Medulla oblongata (tissue), 1 donor: ENCODE results near the gene IMPA2.
A peak's percentile ranks its signal among the peaks of the same experiment; 100 is the strongest.
"Not testable (repeated sequence)": the region's sequence is repeated elsewhere in the genome, so short reads cannot be mapped to it uniquely, and the experiment has no call there.

Source experiments
- DNase-seq: peaks from one replicate; pipeline ENCODE4 v3.0.0-alpha.2; 2015; ENCODE audit errors: extremely low spot score

Gene IMPA2

DNA sequence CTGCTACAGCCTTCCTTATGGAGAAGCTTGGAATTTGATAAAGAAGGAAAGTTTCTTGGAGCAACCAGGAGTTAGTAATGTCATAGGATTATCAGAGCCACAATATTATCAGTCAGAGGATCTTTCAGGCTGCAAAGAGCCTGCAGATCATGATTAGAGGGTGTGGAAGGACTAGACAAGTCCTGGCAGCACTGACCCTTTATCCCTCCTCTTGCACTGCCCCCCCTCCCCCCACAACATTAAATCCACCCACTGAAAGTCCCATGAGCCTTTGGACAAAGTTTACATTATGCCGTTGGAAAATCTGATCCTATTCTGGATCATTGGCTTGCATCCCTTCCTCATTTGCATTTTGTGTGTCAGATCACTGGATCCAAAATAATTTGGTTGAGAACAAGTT, 18.7 kb upstream of the IMPA2 start:
- DNase-seq, result no peak

DNA sequence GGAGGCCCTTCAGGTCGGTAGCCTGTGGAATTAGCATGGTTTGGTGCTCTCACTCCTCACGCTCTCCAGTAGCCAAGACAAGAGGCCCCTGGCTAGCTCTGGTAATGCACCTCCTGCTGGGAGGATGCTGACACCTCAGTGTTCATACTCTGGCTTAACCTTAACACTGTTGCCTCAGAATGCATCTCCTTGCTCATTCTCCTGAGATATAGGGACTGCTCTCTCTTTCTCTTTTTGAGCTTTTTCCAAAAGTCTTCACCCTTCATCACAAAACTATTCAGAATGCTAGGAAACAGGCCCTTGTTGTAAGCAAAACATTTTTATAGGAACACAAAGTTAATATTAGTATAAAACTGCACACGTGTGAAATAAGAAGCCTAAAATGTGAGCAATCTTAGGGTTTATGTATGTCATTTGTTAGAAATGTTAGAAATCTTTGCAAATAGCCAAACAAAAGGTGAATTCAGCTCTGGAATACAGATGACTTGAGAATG, 17.3 kb upstream of the IMPA2 start:
- DNase-seq, result no peak

DNA sequence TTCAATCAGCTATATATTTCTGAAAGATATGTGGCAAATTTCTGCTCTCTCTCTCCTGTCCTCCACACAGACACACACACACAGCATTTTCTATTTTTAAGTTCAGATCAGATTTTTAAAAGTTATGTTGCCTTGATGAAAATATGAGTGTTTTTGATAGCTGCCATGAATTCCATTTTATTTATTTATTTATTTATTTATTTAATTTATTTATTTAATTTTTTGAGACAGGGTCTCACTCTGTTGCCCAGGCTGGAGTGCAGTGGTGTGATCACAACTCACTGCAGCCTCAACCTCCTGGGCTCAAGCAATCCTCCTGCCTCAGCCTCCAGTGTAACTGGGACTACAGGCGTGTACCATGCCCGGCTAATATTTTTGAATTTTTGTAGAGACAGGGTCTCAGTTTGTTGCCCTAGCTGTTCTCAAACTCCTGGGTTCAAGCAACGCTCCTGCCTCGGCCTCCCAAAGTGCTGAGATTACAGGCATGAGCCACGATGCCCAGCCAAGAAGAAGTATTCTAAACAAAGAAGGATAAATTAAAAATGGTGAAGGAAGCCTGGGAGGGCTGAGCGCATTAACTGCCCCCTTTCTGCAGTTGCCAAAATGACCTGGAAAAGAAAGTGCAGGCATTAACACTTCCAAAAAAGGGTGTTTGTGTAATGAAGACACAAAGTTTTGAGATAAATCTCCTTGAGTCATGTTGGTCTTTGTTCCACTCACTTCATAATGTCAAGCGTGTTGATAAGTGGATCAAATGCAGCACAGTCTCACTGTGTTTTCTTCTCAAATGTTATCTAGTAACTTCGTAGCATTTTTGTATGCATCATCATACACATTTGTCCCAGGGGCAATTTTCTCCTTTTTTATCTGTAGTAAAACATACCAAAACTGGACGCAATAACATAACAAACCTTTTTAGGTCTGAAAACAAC, 11.1 kb upstream of the IMPA2 start:
- DNase-seq, result no peak

DNA sequence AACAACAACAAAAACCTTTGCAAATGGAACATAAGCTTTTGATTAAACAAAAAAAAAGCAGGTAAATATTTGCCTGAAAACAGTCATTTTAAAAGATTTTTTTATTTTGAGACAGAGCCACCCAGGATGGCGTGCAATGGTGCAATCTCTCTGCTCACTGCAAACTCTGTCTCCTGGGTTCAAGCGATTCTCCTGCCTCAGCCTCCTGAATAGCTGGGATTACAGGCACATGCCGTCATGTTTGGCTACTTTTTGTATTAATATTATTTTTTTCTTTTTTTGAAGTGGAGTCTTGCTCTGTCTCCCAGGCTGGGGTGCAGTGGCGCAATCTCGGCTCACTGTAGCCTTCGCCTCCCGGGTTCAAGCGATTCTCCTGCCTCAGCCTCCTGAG, 10.5 kb upstream of the IMPA2 start:
- DNase-seq, result not testable (repeated sequence)

DNA sequence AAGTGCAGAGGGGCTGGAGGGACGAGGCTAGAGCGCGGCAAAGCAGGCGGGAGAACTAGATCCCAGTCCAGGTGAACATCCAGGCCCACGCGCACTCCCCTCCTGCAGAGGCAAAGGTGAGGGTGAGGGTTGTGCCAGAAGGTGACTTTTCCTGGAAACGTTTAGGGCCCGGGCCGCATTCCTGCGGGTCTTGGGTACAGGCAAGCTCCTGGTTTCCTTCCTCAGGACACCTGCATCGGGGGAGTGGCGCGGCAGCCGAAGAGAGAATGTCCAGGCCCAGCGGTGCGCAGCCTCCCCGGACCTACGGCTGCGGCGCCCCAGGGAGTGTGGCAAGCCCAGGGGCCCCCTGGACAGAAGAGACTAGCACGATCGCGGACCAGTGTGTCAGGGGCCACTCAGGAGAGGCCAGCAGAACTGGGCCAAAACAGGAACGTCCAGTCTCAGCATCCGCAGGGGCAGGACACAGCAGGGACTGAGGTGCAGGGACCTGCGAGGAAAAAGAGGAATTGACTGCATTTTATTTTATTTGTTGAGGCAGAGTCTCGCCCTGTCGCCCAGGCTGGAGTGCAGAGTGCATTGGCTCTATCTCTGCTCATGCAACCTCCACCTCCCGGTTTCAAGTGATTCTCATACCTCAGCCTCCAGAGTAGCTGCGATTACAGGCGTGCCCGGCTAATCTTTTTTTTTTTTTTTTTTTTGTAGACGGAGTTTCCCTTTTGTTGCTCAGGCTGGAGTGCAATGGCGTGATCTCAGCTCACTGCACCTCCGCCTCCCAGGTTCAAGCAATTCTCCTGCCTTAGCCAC, 8.7 kb upstream of the IMPA2 start:
- no peak for DNase-seq

DNA sequence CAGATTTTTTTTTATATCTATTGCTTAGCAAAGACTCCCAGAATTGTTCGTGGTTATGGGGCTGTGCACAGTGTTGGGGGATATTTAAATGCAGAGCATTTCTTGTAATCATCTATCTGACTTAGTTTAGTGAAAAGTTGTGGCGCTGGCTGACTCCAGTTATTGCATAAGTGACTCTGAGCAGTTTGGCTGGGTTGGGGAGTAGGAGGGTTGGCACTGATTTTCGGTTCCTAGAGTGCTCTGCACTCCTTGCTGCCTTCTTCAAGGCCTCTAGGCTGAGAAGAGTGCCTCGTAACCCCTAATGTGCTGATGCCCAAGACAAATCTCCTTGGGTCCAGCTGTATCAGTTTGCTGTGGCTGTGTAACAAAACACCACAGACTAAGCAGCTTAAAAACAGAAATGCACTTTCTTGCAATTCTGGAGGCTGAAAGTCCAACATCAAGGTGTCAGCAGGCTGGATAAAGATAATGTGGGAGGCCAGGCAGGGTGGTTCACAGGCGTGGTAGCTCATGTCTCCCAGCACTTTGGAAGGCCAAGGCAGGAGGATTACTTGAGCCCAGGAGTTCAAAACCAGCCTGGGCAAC, 6.5 kb upstream of the IMPA2 start:
- no peak for DNase-seq

DNA sequence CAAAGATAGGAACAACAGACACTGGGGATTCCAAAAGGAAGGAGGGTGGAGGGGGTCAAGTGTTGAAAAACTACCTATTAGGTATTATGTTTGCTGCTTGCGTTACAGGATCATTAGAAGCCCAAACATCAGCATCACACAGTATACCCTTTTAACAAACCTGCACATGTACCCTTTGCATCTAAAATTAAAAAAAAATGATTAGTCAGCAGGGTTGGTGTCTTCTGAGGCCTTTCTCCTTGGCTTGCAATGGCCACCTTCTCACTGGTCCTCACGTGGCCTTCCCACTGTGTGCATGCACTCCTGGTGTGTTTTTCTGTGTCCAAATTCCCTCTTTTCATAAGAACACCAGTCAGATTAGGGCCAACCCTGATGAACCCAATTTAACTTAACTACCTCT, 5.6 kb upstream of the IMPA2 start:
- no peak for DNase-seq

DNA sequence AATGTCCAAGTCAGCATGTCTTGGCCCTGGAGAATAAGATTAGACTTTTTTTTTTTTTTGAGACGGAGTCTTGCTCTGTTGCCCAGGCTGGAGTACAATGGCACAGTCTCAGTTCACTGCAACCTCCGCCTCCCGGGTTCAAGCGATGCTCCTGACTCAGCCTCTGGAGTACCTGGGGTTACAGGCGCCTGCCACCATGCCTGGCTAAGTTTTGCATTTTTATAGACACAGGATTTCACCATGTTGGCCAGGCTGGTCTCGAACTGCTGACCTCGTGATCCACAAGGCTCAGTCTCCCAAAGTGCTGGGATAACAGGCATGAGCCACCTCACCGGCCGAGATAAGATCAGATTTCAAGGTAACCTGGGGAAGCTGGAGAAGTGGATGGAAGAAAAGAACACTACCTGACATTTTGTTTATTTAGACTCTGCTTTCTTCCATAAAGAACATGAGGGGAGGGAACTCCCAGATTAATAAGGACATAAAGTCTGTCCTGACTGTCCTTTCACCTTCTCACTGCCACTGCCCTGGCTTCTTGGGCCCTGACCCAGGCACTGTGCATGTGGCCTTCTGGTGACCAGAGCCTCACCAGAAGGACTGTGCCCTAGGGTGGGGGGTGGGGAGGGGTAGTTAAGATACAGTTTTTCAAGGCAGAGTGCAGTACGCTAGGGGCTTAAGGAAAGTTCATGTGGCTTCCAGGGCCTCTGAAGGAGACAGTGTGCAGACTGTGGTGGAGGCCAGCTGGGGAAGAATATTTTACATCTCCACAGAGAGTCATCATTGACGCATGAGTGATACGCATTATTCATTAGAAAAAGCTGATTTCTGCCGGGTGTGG, 4.8 kb upstream of the IMPA2 start:
- DNase-seq, result no peak

DNA sequence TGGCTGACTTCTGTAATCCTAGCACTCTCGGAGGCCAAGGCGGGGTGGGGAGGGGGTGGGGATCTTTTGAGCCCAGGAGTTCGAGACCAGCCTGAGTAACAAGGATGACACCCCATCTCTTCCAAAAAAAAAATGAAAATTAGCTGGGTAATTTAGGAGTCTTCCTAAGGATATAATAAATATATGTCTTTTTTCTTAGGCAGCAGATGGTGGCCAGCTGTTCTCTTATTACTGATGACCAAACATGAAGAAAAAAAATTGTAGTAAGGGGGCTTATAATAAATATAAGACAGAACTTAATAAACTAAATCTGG, 4.2 kb upstream of the IMPA2 start:
- no peak for DNase-seq

DNA sequence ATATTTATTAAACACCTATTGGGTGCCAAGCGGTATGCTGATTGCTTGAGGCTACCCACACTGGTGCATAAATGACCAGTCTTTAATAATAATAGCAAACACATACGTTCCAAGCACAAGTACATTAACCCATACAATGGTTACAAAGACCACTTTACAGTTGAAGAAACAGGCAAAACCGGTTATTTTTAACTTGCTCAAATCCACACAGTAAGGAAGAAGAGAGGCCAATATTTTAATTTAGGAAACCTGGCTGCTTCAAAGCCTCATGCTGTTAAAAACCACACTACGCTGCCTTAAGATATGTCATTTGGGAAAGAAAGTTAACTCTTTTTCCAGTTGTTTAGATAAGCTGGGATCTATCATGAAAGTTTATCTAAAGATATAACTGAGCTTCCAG, 2.4 kb upstream of the IMPA2 start:
- DNase-seq, result no peak

DNA sequence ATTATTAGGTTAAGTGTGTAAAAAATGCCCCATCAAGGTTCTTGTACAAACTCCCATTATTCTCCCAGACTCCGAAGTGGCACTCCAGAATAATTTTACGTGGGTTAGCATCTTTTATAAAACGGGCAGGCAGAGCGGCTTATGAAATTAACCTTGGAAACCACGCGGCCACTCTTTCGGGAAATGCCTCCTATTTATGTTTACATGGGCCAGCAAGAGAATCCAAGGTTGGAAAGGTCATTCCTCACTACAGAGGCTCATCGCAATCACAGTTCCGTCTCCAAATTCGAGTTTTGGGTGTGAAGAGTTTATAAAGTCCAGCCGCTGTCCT, 1.2 kb upstream of the IMPA2 start:
- no peak for DNase-seq

DNA sequence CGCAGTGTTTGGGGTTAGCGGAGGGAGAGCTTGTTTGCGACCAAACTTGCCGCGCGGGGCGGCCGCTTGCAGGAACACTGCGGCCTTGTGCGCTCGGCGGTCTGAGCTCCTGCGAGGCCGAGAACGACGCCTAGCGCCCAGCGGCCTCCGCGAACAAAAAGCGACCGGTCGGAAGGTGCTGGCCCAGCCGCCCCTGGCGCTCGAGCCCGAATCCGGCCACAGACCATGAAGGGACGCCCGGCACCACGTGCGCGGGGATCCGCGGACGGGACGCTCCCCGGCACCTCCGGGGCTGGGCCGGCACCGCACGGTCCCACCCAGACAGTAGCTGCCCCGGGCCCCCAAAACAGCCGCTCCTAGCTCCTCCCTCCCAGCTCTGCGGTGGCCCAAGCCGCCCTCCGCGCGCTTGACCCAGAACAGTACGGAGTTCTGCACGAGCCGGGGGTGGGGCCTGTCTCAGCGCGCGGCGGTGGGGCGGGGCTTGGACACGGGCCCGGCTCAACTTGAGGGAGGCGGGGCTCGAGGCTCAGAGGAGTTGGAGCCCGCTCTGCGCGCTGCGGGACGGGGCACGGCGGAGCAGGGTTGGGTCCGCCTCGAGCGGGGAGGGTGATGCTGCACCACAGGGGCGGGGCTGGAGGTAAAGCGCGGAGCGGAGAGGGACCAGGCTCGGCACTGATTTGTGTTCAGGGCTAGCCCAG, 664 bp upstream of the IMPA2 start:
- peak; percentile 83 for DNase-seq

DNA sequence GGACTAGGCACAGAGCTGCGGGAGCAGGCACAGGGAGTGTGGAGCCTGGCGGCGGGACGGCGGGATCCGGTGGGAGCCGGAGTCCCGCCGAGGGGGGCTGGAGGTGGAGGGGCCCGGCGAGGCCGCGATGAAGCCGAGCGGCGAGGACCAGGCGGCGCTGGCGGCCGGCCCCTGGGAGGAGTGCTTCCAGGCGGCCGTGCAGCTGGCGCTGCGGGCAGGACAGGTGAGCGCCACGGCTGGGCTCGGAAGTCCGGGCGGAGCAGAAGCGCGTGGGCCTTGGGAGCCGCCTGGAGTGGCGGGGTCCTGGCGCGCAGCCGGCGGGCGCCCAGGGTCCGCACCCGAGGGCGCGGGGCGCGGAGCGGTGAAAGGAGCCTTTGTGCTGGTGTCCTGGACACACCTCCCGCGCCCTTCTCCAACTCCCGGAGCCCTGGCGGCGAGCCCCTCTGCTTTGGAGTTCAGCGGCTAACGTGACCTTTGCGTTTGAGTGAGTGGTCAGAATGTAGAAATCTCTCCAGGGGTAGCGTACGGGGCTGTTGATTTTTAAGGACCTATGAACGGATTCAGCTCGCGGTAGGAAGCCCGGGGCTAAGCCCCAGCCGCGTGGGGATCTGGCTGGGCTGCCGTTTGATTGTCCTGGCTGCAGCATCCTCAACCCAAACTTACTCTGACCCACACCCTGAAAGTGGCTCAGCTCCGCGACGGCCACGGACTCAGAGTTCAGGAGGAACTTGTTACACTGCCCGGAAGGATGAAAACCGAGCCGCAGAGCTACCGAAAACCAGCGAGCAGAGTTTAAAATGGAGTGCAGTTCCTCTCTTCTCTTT, 448 bp downstream of the IMPA2 start:
- peak; percentile 26 for DNase-seq

DNA sequence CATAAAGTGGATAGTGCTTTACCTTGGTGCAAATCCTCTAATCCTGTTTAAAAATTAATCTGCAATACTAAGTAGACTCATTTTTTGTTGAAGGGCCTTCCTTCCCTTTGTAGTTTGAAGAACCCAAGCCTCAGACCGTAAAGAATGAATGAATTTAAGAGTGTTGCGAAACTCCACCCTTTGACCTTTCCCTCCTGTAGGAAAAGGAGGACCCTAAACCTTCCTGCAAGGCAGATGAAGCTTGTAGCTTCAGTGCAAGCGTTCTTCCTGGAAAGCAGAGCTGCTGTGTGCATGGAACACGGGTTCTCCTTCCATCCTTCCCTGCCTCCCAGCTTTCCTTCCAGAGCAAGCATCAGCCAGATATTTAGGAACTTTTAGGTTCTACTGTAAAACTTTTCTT, 1.7 kb downstream of the IMPA2 start:
- no peak for DNase-seq

DNA sequence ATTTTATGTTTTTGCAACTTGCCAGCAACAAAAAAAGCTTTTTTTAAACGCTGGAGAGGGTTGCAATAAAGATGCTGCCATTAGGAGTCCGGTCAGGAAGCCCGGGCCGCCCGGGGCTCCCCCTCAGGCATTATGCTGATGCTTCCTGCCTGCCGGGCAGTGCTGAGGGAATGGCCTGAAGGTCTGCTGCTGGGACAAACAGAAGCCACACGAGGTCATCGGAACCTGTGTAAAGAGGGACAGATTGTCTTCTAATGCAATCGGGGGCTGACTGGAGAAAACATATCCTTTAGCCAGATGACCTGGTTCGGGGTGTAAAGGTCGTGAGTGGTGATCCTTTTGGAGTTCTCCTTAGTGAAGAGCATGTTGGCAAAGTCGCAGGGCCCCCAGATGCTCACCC, 2.3 kb downstream of the IMPA2 start:
- no peak for DNase-seq

DNA sequence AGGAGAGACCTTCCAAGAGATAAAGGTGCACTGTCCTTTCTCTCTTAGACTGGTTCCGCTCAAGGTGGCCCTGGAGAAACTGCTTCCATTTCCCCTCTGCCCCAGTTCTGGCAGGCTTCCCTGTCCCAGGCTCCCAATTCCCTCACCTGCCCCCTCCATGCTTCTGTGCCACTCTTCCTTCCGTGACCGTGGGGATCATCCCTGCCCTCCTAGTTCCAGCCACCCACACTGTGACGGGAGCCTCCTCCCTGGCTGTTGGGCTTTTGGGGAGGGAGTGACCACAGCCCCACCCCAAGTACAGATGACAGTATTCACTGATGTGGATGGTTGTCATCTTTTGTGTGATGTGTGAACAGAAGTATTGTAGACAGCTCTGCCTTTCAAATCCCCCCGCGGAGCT, 2.8 kb downstream of the IMPA2 start:
- DNase-seq, result no peak

DNA sequence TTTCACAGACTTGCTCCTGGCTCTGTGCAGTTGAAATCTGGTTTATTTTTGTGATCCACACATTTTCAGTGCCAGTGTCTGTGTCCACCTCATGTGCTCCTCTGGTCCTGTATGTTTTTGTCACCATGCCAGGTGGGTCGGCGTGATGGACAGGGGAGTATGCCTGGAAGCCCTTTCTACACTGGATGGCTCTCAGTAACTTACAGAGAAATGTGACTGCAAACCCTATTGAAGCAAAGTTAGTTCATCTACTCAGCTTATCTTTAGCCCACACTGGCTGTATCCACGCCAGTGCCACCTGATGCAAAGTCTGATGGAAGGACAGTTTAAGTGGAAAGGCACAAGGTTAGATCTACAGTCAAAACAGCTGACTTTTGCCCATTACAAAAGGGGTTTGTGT, 4.3 kb downstream of the IMPA2 start:
- DNase-seq, result no peak

DNA sequence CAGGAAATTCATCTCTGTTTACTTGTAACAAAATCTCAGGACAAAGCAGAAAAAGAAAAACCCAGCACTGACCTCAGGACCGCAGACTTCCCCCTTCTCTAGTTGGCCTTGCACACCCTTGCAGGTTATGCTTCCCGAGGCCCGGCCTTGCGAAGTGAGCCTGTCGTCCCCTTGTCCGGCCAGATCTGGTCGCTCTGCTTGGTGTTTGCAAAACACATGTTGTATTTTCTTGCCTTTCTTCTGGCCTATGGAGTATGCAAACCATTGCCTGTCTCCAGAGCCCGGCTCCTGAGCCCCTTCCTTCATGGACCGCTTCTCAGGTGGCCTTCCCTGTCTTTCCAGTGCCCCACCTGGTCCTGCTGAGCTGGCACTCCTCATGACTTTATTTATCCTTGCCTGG, 4.8 kb downstream of the IMPA2 start:
- no peak for DNase-seq

DNA sequence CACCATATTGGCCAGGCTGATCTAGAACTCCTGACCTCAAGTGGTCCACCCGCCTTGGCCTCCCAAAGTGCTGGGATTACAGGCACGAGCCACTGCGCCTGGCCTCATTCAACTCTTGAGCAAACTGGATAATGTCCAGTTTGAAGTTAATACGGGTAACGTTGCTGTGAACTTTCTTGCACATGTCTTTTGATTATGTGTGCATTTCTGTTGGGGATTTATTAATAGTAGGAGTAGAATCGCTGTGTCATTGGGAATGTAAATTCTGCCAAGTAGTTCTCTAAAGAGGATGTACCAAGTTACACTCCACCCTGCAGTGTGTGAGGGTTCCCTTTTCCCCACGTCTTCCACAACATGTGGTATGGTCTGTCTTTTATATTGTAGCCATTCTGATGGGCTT, 6.2 kb downstream of the IMPA2 start:
- DNase-seq, result no peak

DNA sequence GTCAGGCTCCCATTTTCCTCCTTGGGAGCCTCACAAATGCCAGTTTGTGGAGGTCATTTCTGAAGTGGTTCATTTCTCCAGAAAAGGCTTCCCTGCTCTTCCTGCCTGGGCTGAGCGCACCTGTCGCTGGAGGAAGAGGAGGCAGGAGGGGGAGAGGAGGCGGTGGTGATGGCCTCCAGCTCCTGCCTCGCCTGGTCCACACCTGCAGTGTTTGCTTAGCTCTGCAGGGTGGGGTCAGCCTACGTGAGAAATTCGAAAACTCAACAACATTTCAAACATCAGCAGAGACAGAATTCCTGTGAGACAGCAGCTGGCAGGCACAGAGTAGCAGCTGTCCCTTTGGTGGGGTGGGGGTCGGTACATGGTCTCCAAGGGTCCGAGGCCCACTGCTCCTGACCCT, 7.9 kb downstream of the IMPA2 start:
- DNase-seq, result no peak
